Measurements from ENCODE around the gene DNMBP. TPM values are rescaled to one million over a fixed set of nuclear protein-coding genes. Genes with fewer than 3 reads are reported as not detected.

Gene DNMBP
- total RNA-seq, 4 donors from 2014 or later, result 9.5 to 15.8 (median 11.4) TPM

DNA sequence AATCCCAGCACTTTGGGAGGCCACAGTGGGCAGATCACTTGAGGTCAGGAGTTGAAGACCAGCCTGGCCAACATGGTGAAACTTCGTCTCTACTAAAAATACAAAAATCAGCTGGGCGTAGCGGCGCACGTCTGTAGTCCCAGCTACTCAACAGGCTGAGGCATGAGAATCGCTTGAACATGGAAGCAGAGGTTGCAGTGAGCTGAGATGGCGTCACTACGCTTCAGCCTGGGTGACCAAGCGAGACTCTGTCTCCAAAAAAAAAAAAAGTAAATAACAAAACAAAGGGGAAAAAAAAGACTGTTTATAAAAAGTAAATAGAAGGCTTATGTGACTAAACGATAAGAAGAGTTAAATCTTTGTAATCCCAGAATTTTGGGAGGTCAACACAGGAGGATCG is 15.0 kb upstream of the DNMBP start:
- H3K36me3 ChIP-seq, result no peaks in the 10 kb centered on the region
- H3K4me3 ChIP-seq, result no peak overlapping the region
- H3K4me1 ChIP-seq, result peaks cover 0 to 4% (median 0%) of the 10 kb centered on the region in 3 donors
- no peak for DNase-seq
- 81 to 83% methylated on average over 10 to 11 of the region's 11 CpGs for WGBS, 2 donors
- no peak overlapping the region for H3K27ac ChIP-seq
- H3K27me3 ChIP-seq, result no peaks in the 10 kb centered on the region
- peaks cover 0 to 9% (median 0%) of the 10 kb centered on the region in 3 donors for H3K9me3 ChIP-seq
- no peak for TF ChIP-seq POLR2A (IDR thresholded peaks at IDR 0.05)
- TF ChIP-seq, protein P1, sequence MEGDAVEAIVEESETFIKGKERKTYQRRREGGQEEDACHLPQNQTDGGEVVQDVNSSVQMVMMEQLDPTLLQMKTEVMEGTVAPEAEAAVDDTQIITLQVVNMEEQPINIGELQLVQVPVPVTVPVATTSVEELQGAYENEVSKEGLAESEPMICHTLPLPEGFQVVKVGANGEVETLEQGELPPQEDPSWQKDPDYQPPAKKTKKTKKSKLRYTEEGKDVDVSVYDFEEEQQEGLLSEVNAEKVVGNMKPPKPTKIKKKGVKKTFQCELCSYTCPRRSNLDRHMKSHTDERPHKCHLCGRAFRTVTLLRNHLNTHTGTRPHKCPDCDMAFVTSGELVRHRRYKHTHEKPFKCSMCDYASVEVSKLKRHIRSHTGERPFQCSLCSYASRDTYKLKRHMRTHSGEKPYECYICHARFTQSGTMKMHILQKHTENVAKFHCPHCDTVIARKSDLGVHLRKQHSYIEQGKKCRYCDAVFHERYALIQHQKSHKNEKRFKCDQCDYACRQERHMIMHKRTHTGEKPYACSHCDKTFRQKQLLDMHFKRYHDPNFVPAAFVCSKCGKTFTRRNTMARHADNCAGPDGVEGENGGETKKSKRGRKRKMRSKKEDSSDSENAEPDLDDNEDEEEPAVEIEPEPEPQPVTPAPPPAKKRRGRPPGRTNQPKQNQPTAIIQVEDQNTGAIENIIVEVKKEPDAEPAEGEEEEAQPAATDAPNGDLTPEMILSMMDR (IDR thresholded peaks at IDR 0.05), result no peak
- intact Hi-C loops (cut with DNase I), result no loop called here

DNA sequence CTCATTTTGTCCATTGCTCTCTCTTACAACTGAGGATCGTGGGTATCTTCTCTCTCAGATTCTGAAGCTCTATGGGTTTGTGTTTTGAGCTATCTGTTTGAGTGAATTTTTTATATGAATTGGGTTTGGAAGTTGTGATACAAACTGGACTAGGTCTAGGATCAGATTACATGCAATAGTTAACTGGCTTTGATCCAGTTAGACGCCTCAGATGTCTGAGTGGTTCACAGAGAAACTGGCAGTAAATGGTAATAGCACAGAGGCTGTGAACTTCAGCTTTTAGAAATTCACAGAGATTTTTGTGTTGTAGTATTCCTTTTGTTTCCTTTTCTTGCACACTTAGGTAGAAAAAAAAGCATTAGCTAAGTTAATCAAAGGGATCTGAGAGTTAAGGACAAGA is 12.7 kb upstream of the DNMBP start:
- Histone ChIP-seq H3K4me1 (peaks cover 0 to 4% (median 0%) of the 10 kb centered on the region in 3 donors), H3K36me3 (no peaks in the 10 kb centered on the region), H3K4me3 (no peak overlapping the region), H3K9me3 (no peaks in the 10 kb centered on the region), H3K27ac (no peak overlapping the region), H3K27me3 (no peaks in the 10 kb centered on the region)
- intact Hi-C loops (cut with DNase I), result no loop called here
- TF ChIP-seq, protein P1 (IDR thresholded peaks at IDR 0.05), result no peak
- TF ChIP-seq POLR2A (IDR thresholded peaks at IDR 0.05), result no peak
- no peak for DNase-seq
- 45 to 61% methylated on average over 2 of the region's 2 CpGs for WGBS, 2 donors

GRCh38 chr10:100021322-100021721 is 11.6 kb upstream of the DNMBP start:
- DNase-seq, result no peak
- peaks cover 0 to 4% (median 0%) of the 10 kb centered on the region in 3 donors for H3K4me1 ChIP-seq
- TF ChIP-seq, protein P1 (IDR thresholded peaks at IDR 0.05), result no peak
- no peak for TF ChIP-seq POLR2A (IDR thresholded peaks at IDR 0.05)
- no peak overlapping the region for H3K27ac ChIP-seq
- H3K4me3 ChIP-seq, result no peak overlapping the region
- intact Hi-C loops (cut with DNase I), result no loop called here
- 85 to 86% methylated on average over 1 of the region's 1 CpG for WGBS, 2 donors
- no peaks in the 10 kb centered on the region for H3K27me3 ChIP-seq
- no peaks in the 10 kb centered on the region for H3K9me3 ChIP-seq
- no peaks in the 10 kb centered on the region for H3K36me3 ChIP-seq

GRCh38 chr10:100020886-100021253 is 11.1 kb upstream of the DNMBP start:
- Histone ChIP-seq H3K36me3 (no peaks in the 10 kb centered on the region), H3K4me1 (peaks cover 0 to 4% (median 0%) of the 10 kb centered on the region in 3 donors), H3K4me3 (no peak overlapping the region), H3K27ac (no peak overlapping the region), H3K9me3 (no peaks in the 10 kb centered on the region), H3K27me3 (no peaks in the 10 kb centered on the region)
- DNase-seq, result no peak
- intact Hi-C loops (cut with DNase I), result no loop called here
- WGBS, 2 donors, result 90 to 100% methylated on average over 1 to 5 of the region's 11 CpGs
- TF ChIP-seq POLR2A (IDR thresholded peaks at IDR 0.05), result no peak
- TF ChIP-seq, protein P1 (IDR thresholded peaks at IDR 0.05), result no peak

- Histone ChIP-seq H3K9me3 (no peaks in the 10 kb centered on the region), H3K4me1 (peaks cover 0 to 4% (median 0%) of the 10 kb centered on the region in 3 donors), H3K27me3 (no peaks in the 10 kb centered on the region), H3K27ac (no peak overlapping the region), H3K36me3 (no peaks in the 10 kb centered on the region), H3K4me3 (no peak overlapping the region)
- intact Hi-C loops (cut with DNase I), result no loop called here
- TF ChIP-seq POLR2A (IDR thresholded peaks at IDR 0.05), result no peak
- TF ChIP-seq, protein P1 (IDR thresholded peaks at IDR 0.05), result no peak
- WGBS, 2 donors, result 56 to 57% methylated on average over 4 of the region's 5 CpGs
- DNase-seq, result no peak
Observed at GRCh38 chr10:100020142-100020885, 10.6 kb upstream of the DNMBP start.
